ENCODE data around the gene SMAD4.

DNA sequence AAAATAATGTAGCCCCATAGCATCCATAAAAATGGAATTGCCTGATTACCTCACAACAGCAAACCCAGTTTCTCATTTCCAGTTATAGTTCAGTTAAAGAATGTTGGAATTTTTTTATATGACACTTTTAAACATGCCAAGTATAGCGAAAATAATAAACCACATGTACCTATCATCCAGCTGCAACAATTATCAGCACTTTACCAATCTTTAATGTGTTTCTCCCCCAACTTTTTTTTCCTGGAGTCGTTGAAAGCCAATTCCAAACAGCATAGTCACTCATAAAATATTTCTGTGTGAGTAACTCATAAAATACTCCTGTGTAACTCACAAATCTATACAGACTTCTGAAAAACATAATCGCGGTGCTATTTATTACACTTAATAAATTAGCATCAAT lies 38.1 kb downstream of the SMAD4 start:
- TF ChIP-seq POLR2A (IDR thresholded peaks at IDR 0.05) (no peak), CTCF (IDR thresholded peaks at IDR 0.05) (no peak)
